Measurements from ENCODE around the gene RCCD1.

Gene RCCD1

DNA sequence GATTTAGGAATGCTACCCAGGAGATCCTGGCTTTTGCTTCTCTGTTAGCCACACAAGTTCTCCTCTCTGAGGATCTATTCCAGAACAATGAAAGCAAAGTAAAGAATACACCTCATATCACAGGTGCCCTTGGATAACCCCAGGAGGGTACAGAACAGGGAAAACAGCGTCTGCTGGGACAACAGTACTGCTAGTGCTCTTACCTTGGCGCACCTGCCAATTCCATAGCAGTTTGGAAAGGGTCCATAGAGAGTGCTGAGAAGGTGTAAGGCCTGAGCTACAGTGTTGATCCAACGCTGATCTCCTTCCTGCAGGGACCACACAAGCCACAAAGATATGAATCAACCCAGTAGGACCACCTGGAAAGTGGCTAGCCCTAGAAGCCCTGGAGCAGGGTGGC is 52.6 kb downstream of the RCCD1 start:
- Histone ChIP-seq H3K4me3 (ENCODE audit: insufficient read depth, low read depth, low read length) (no peak overlapping the region), H3K36me3 (ENCODE audit: control insufficient read depth, insufficient read depth, low read length) (peaks cover 26% of the 10 kb centered on the region), H3K4me1 (ENCODE audit: control insufficient read depth, insufficient read depth, low read length) (no peaks in the 10 kb centered on the region), H3K27ac (ENCODE audit: insufficient read depth, low read depth, low read length, poor library complexity, severe bottlenecking) (no peak overlapping the region), H3K9me3 (ENCODE audit: control insufficient read depth, low read length) (no peaks in the 10 kb centered on the region), H3K27me3 (ENCODE audit: control insufficient read depth, insufficient read depth, low read length, poor library complexity, severe bottlenecking) (no peaks in the 10 kb centered on the region)
- WGBS, 2 experiments: 93 to 96% methylated on average over 3 of the region's 3 CpGs

Measured in ectodermal cell (in vitro differentiated cells).